Inflammatory macrophage treated with lipopolysaccharide for 1 hour (primary cell): Measurements from ENCODE around the gene IGSF8.
"Not testable (repeated sequence)": the region's sequence is repeated elsewhere in the genome, so short reads cannot be mapped to it uniquely, and the experiment has no call there.

Source experiments
- DNase-seq, 2 donors: peaks; one replicate each; pipeline ENCODE4 v3.0.0-alpha.2; 2020 to 2022

IGSF8 gene

DNA sequence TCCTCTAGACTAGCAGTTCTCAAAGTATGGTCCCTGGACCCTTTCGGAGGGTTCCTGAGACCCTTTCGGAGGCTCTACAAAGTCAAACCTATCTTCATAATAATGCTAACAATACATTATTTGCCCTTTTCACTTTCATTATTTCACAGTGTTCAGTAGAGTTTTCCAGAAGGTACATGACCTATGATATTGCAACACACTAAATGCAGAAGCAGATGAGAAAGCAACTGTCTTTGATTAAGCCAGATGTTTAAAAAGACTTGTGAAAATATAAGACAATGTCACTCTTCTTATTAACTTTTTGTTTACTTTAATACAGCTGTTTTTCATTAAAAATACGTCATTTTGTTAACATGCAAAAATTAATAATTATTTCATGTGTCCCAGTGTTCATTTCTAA is 34.3 kb downstream of the IGSF8 start:
- DNase-seq: no peak

DNA sequence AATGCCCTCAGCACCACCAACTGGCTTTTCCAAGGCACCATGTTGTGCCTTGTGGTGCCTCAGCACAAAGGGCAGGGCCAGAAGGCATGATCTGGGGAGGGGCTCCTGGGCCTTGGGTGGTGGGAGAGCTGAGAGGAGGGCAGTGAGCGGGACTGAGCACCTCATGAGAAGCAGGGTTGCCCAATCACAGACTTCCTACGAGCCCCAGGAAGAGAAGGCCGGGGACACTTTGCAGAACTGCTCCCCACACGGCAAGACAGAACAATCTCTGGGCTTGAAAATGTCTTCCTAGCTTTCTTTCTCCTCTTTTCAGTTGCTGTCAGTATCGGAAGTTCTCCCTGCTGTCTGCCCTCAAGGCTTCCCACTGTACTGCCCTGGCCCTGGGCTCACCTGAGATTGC is 35.2 kb downstream of the IGSF8 start:
- DNase-seq: no peak

DNA sequence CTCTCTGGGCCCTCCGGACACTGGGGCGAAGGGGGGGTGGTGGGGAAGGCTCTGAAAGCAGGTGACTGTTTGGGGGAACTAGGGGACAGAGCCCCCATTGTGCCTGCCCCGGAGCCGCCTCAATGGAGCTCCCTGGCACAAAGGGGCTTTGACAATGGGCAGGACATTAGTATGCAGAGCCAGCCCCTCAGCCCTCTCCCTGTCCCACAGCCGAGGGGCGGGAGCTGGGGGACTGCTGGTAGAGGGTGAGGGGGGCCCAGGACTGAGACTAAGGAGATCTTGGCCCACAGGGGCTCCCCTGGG is 36.2 kb downstream of the IGSF8 start:
- DNase-seq: no peak

DNA sequence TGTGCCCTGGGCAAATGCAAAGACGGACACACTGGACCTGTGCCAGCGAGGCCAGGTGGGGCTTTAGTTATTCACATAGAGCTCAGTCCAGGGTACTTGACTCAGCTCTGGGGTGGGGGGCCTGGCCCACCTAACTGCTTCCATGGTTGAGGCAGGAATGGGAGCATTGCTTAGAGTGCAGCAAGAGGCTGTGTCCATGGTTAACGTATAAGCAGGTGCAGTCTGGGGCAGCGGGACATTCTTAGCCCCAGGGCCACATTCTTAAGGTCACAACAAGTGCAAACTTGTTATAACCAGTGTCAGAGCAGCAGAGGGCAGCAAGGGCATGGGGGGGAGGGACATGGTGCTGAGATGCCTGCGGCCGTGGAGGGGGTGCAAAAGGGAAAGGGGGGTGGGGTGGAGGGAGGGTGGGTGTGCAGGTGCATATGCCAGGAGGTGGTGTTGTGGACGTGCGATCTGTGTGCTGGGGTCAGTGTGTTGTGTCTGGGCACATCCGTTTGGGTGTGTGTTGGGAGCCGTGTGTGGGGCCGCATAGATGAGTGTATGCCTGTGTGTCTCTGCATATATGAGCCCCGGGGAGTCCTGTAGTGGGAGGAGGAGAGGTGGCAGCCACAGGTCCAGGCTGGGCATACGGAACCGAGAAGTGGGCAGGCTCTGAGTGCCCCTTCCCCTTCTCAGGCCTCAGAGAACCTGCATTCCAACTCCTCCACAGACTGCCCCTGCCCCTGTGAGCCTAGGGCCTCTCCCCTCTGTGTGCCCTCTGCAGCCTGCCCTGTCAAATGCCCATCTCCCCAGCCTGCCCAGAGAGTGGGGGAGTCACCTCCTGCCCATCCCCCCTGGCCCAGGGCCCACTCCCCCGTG is 36.8 kb downstream of the IGSF8 start:
- DNase-seq: no peak

DNA sequence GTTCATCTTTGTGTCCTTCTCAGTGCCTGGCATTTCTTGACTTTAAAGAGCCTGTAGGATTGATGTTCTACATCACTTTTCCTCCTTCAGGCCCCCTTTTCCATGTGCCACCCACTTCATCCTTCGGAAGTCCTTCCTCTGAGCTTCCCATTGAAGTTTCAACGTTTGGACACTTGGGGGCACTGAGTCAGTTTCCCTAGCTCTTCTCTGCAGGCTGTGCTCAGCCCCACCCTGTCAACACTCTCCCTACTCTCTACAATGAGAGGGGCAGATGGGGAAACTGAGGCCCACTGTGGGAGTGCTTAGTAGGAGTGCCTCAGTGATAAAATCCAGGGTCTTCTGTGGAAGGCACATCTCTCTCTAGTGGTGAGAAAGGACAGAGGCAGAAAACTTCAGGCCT is 40.3 kb downstream of the IGSF8 start:
- no peak for DNase-seq

DNA sequence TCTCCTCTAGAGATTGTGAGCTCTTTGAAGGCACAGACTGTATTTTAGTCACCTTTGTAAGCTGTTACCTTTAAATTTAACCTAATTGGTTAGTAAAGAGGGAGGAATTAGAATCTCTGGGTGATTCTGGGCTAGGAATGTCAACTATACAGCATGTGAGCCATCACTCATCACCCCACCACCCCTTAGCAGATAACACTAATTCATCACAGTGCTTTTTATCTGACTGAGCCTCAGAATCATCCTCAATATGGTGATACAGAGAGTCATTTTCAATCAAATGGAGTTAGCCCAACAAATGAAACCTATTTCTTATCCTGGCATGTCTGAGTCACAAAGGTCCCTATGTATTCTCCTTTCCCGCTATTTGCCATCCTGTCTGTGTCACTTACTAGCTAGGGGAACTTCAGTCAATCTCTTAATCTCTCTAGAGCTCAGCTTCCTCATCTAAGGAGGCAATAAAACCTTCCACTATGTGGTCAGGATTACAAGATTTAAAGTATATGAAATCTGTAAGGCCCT is 41.7 kb downstream of the IGSF8 start:
- DNase-seq: peak in 1 of 2 donors; percentile 13

DNA sequence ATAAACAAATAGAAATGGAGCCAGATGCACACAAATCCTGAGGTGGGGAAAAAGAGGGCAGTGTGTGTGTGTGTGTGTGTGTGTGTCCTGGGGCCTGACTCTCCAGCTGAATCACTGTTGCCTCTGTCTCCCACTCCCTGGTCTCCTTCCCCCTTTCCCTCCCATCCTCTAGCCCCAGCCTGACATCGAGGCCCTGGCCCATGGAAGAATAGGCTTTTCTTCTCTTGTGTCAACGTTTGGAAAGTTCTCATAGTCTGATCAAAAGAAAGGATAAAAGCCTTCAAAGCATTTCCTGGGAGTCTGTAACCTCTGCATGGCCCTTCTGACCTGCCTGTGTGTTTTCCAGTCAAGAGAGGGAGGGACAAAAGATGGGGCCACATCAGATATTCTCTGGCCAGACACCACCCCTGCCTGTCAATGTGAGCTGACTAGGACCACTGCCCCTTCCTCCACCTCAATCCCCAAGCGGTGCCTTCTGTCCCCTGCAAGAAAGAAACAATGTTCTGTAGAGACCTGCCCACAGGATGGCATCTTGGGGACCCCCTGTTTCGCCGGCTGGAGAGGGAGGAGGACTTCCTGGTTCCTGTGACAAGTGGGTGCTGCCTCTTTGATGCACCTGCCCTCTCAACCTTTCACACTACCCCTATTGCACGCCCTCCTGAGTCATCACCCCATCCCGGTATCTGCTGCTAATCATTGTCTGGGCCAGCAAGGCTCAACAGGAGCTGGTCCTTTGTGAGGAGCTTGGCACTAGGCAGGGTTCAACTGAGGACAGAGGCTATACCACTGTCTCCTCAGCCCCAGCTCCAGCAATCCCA is 44.7 kb downstream of the IGSF8 start:
- no peak for DNase-seq

DNA sequence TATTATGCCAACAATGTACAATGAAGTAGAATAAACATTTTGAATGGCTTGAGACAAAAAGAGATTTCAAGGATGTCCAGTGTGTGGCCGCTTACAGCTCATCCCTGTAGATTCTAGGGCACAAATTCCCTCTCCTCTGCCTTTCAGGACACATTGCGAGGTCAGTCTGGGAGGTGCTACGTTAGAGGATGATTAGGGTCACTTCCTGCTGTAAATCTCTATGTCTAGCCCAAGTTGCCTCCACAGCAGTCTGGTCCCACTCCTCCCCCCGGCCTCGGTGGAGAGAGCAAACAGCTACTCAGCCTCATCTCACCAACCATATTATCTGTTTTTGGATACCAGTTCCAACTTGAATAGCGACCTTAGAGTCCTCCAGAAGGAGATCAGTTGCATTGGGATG is 45.5 kb downstream of the IGSF8 start:
- no peak for DNase-seq

DNA sequence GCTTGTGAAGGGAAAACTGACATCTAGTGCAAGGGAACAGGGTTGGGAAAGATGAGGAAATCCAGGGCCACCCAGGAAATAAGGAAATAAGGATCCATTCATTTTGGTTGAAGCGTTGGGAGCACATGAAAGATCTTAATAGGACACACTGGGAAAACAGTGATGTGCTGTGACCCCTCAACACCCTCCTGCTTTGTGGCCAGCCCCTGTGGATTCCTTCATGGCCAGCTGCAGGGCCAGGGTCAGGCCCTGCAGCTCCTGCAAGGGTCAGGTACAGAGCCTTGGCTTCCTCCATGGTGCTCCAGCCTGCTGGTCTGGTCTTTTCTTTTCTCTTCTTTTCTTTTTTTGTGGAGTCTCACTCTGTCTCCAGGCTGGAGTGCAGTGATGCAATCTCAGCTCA is 47.8 kb downstream of the IGSF8 start:
- DNase-seq: no peak

DNA sequence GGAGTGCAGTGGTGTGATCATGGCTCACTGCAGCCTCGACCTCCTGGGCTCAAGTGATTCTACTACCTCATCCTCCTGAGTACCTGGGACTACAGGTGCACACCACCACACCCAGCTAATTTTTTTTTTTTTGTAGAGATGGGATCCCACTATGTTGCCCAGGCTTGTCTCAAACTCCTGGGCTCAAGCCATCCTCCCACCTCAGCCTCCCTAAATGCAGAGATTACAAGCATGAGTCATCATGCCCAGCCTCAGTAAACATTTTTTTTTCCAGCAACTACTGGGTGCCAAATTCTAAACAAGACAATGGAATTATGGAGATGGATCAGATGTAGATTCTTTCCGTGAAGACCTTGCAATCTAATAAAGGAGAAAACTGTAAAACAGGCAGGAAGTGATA is 48.2 kb downstream of the IGSF8 start:
- not testable (repeated sequence) for DNase-seq

DNA sequence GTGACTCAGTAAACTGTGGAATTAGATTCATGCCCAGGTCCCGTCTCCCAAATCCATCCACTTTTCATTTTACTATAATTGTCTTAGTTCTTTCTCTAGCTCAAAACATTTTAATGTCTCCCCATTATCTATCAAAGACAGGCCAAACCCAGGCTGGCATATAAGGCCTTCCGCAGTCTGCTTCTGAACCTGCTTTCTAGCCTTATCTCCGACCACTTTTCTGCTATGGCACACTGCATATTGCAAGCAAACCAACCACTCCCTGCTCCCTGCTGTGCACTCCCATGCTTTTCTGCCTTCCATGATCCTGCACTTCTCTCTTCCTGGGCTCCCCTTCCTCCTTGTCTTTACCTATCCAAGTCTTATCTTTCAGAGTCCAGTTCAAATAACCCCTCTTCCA is 49.3 kb downstream of the IGSF8 start:
- no peak for DNase-seq

DNA sequence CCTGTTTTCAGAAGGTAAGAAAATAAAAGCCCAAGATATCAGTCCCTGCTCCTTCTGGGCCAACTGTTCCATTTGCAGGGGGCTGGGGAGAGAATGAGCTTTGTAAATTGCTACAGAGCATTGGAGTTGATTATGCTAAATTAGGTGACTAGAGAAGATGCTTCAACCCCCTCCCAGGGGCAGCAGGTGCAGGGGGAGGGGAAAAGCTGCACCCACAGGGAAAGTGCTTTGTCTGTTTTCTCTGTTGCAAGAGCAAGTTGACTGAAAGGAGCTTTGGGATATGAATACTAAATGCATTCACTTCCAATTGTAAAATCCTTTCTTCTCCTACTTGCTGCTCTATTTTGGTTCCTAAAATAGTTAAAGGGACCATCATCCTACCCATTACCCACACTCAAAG is 50.1 kb downstream of the IGSF8 start:
- no peak for DNase-seq

DNA sequence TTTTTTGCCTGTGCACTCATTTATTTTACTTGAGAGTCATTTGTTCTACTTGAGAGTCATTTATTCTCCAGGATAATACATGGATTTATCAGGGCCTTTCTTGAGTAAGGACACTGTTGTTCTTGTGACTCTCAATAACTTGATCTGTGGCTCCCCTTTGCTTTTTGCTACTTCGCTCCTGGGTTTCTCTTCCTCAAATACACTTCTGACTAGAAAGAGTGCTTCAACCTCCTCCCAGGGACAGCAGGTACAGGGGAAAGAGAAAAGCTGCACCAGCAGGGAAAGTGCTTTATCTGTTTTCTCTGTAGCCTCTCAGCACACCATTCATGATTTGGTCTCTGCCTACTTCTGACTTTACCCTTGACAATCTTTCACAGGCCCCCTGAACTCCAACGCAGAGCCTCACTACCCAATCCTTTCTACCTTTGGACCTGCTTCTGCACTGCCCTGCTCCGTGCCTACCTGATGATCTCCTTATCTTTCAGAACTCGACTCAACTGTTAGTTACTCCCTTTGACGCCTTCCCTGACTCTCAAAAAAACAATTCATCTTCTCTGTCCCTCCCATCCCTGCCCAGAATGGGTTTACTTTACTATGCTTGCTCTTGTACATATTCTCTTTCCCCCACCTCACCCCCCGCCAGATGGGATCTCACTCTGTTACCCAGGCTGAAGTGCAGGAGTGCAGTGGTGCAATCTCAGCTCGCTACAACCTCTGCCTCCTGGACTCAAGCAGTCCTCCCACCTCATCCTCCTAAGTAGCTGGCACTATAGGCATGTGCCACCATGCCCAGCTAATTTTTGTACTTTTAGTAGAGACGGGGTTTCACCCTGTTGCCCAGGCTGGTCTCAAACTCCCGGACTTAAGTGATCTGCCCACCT is 51.1 kb downstream of the IGSF8 start:
- DNase-seq: no peak

DNA sequence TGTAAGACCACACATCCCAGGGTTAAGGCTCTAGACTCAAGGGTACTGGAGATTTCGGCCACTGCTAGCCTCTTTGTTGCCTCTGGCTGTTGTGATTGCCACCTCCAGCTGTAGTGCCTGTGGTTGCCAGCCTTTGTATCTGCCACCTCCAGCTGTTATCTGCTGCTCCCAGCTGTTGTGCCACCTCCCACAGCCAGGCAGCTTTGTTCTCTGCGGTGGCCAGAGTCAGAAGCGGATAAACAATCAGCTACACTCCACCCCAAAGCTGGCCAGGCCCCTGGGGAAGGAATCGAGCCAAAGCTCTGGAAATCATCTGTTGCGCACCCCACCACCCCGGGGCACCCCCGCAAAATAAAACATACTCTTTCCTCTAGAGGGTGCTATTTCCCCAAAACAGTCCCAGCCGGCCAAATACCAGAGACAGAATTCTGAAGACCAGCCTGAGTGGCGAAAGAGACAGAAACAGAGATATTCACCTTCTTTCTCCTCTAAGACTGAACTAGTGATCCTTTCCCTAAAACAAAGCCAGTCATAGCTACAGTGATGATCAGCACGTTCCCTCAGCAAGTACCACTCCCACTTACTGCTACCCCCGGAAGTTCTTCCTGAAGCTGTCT is 51.8 kb downstream of the IGSF8 start:
- peak; percentile 44 to 82 for DNase-seq

DNA sequence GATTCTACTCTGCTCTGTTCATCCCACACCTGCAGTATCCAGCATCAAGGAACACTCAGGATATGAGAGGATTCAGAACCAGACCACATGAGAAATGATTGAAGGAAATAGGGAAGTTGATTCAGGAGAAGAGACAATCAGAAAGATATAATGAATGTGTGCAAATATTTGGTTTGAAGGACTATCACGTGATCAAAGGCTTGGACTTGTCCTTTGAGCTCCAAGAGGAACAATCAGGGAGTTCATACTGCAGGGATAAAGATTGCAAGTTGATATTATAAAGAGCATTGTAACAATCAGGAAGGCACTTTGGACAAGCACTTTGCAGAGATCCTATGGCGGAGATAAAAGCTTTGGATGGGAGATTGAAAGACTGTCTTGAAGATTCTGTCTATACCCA is 52.8 kb downstream of the IGSF8 start:
- DNase-seq: no peak

DNA sequence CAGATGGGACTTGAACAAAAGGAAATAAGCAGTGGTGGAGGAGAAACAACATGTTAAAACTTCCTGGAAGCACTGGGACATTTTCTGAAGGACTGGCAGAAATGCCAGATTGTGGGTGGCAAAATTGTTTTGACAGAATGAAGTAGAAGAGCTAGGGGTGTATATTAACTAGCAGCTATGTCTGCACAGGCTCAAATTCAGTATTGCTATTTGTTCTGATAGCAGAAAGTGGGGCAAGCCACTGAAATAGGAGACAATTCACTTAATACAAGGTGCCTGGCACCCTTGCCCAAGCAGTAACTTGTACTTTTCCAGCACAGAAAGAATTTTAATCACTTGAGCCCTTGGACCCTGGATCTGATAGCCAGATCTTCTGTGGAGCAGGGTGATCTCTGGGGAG is 54.9 kb downstream of the IGSF8 start:
- no peak for DNase-seq
